ENCODE results near the gene KLF13.

Gene KLF13

GRCh38 chr15:31333820-31334219, 7.2 kb downstream of the KLF13 start:
- DNase-seq = no peak

GRCh38 chr15:31335989-31336592, 9.5 kb downstream of the KLF13 start:
- DNase-seq = no peak

GRCh38 chr15:31336593-31337295, 10.1 kb downstream of the KLF13 start:
- DNase-seq = no peak

- no peak for DNase-seq
These were observed 10.9 kb downstream of the KLF13 start for GRCh38 chr15:31337352-31338031.

DNA sequence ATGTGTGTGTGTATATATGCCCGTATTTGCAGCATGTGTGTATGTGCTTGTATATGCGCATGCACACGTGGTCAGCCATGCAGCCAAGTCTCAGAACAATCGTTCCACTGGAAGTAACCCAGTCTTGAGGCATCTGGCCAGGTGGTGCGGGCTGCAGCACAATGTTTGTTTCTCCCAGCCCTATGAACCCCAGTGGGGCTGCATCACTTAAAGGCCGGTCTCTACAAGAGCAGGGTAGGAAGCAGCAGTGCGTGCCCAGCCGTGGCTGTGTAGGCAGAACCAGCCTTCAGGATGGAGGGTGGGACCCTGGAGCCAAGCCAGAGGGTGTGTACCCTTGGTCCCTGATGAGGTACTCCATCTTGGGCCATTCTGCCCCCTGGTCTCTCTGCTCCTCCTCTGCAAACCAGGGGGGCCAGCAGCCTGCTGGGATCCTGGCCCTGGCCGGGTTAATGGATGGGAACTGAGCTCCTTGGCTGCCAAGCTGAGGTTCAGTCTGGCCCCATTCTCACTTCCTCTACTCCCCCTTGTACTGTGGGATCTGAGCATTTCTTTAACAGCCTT, 11.8 kb downstream of the KLF13 start:
- DNase-seq = no peak

DNA sequence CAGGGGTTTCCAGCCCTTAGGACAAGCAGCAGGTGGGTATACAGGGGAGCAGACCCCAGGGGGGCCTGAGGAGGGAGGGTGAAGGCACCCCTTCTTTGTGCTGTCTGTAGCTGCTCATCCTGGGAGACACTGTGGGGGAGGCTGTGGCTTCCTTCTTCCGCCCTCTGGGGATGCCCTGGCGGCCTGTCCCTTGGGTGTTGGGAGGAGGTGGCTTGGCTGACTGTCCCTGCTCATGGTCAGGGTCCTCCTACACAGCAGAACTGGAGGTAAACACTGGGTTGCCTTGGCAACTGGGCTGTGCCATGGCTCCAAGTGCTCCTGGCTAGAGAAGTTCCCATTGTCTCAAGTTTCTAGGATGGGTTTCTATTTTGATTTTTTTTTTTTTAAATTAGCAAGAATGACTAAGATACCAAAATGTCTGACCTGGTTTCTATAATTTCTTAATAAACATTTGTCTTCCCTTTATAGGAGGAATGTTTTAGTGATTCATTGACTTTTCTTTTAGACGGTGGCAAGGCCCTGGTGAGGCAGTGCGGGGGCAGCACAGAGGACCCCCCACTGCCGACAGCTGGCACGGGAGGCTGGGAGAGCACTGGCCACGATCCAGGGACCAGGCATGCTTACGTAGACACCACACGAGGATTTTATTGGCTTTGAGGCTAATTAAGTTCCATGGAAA, 12.4 kb downstream of the KLF13 start:
- DNase-seq = peak; percentile 77

- no peak for DNase-seq
These were observed 12.9 kb downstream of the KLF13 start for GRCh38 chr15:31339558-31339895.

DNA sequence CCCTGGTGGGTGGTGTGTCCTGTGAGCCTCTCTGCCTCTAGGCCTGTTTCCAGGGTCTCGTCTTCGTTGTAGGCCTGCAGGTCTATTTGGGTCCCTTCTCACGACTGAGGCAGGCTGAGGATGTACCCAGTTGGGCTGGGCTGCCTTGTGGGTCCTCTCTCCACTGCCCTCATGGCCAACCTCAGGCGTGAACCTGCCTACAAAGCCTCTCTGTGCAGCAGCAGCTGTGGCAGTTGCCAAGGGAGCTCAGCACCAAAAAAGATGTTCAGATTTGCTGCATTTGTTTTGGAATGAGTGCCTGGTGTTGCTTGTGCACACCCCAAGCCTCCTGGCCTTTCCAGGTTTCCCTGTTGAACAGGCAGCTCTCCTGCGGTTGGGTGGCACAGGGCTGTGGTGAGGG, 13.4 kb downstream of the KLF13 start:
- no peak for DNase-seq

GRCh38 chr15:31340592-31340991, 14.0 kb downstream of the KLF13 start:
- no peak for DNase-seq

DNA sequence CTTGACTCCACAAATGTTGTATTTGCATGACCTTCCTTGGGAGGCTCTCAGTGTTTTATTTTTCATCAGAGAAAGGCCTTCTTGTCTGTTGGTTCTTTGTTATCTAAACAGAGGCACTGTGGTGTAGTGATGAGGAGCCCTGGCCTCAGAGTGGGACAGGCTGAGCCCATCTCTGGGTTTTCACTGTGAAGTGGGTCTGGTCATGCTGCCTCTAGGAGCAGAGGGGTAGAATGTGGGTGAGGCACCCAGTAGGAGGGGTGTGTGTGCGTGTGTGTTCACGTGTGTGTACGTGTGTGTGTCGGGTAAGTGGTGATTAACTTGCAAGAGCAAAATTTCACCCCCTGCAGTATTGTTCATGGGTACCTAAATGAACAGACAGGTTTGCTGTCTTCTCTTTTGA, 14.4 kb downstream of the KLF13 start:
- no peak for DNase-seq

DNA sequence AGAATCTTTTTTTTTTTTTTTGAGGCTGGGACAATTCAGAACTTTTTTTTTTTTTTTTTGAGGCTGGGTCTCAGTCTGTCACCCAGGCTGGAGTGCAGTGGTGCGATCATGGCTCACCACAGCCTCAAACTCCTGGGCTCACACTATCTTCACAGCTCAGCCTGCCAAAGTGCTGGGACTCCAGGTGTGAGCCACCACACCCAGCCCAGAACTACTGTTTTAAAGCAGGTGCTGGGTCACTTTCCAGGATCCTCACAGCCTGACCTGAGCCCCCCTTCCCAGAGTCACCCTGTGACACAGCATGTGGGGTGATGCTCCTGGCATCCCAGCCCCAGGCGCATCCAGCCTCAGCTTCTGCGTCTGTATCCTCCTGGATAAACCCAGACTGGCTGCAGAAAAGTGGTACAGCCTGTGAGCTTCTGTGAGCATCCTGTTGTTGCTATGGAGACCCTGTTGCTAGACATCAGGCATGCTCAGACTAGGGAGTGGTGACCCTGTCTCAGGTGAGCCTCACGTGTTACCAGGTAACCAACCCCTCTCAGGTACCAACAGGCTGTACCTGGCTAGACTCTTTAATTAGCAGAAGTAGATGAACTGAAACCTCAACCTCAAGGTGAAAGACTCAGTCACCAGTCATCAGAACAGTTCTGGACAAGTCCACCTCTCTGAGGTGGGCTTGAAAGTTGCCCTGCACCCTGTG, 15.0 kb downstream of the KLF13 start:
- DNase-seq = no peak

GRCh38 chr15:31342381-31342780, 15.7 kb downstream of the KLF13 start:
- DNase-seq = no peak

DNA sequence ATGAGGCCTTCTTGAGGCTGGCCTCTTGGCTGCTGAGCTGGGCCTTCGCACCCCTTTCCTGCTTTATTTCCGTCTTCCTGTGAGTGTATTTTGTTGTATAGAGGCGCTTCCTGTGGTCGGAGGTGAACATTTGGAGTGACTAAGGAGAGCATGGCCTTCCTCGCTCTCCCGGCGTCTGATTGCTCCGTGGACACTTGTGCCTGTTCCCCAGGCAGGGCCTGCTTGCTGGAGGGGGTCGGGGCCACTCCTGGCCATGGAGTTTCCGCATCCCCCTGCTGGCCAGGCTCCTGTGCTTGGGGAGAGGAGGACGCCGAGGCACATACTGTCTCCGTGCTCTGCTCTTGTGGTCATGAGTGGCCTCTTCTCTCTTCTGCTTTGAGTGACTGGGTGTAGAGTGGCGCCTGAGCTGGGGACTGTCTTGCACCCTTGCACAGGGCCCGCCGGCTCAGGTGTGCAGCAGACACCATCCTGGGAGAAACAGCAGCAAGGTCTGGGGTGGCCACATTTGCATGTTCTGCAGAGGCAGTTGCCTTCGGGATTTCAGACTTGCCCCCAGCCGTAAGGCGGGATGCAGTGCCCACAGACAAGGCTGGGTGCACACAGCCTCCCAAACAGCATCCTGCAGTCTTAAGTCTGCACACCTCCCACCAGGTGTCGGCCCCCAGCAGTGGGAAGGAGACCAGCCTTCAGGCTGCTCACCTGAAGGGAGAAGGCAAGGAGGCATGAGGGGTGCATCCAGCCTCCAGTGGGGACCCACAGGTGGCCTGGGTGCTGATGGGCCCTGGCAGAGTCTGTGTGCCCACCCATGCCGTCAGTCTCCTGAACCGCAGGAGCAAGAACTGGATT, 16.4 kb downstream of the KLF13 start:
- DNase-seq = peak; percentile 66

GRCh38 chr15:31343831-31344230, 17.2 kb downstream of the KLF13 start:
- DNase-seq = no peak

GRCh38 chr15:31344266-31344665, 17.6 kb downstream of the KLF13 start:
- no peak for DNase-seq

DNA sequence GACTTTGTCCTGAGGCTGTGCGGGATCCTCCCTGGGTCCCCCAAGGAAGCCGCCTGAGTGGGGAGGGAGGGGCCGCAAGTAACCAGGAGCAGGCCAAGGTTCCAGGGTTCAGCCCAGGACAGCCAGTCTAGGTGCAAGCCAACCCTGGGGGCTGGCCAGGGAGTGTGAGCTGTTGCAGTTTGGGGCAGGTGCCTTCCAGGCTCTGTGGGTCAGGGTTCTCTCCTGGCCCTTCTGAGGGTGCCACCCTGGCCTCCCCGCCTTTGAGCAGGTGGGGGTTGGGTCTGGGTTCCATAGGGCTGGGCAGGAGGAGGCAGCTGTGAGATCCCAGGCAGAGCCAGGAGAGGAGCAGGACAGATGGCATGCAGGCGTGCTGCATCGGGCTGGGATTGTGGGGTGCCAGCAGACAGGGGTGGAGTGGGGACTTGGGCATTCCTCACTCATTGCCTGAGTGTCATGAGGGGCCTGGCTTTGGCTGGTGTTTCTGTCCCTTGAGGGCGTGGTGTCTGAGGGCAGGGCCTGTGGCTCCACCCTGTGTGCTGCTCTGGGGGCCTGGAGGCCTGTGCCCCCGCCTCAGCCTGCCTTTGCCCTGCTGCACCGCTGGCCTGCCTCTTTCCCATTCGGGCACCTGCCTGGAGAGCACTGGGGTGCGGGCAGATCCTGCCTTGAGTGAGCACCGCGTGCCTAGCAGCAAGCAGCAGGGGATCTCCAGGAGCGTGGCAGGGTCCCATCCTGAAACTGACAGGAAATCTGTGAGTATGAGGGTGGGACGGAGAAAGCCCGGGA, 18.4 kb downstream of the KLF13 start:
- peak; percentile 69 for DNase-seq

DNA sequence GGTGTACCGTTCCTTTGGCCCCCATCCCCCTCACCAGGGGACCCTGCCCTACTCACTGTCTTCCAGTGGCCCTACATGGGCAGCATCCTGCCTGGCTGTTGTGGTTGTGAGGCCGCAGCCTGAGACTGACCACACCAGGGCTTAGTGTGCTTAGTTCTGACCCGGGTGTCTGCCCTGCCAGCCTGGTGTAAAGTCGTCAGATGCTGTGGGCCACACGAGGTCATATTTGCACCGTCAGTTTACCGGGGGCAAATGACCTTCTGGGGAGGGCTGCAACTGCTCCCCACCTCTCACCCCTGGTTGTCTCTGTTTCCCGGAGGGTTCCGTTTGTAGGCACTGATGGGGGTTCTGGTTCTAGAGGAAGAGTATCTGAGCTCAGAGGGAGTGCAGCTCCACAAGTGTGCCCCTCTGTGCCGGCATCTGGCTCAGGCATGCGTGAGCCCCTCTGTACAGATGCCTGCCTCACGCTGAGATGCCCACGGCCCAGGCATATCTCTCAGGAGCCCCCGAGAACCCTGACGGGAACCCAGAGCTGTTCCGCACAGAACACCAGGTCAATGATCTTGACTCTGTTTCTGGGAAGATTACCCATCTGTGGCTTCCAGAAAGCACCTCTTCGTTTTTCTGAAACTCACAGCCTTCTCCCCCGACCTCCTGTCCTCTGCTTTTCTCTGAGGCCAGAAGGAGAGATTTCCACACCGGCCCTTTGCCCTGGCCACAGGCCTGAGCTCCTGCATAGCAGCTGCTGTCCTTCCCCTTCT, 19.2 kb downstream of the KLF13 start:
- no peak for DNase-seq

GRCh38 chr15:31346367-31347066, 19.9 kb downstream of the KLF13 start:
- peak; percentile 77 for DNase-seq
